Stimulated activated CD4-positive, alpha-beta T cell treated with anti-CD3 and anti-CD28 coated beads, Interleukin-1b, Interleukin-23, amount 100 ng/mL, for 1 hour (primary cell): ENCODE measurements around the gene ANHX.

Source experiments
- DNase-seq, 2 donors: peaks; one replicate each; pipeline ENCODE4 v3.0.0-alpha.2; 2020; ENCODE audit warnings: low read depth in 2 of 2

Gene ANHX

DNA sequence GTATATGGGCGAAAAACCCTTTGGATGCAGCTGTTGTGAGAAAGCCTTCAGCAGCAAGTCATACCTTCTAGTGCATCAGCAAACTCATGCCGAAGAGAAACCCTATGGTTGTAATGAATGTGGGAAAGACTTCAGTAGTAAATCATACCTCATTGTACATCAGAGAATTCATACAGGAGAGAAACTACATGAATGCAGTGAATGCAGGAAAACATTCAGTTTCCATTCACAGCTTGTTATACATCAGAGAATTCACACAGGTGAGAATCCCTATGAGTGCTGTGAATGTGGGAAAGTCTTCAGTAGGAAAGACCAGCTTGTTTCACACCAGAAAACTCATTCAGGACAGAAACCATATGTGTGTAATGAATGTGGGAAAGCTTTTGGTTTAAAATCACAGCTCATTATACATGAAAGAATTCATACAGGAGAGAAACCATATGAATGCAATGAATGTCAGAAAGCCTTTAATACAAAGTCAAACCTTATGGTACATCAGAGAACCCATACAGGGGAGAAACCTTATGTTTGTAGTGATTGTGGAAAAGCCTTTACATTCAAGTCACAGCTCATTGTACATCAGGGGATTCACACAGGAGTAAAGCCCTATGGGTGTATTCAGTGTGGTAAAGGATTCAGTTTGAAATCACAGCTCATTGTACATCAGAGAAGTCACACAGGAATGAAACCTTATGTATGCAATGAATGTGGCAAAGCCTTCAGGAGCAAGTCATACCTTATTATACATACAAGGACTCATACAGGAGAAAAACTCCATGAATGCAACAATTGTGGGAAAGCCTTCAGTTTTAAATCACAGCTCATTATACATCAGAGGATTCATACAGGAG is 33.0 kb downstream of the ANHX start:
- DNase-seq: no peak

GRCh38 chr12:133201888-133202287 is 33.8 kb downstream of the ANHX start:
- no peak for DNase-seq

GRCh38 chr12:133192847-133193246 is 42.8 kb downstream of the ANHX start:
- no peak for DNase-seq

DNA sequence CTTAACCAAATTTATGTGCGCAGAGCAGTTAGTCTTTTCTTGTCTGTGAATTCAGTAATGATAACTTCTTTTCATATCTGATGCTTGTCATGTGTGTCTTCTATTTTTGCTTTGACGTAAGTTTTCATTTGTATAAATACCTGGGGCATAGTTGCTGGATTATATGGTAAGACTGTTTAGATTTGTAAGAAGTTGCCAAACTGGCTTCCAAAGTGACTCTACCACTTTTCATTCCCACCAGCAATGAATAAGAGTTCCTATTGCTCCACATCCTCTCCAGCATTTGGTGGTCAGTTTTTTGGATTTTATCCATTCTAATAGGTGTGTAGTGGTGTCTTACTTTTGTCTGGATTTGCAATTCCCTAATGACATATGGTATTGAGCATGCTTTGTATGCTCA is 45.5 kb downstream of the ANHX start:
- DNase-seq: no peak

GRCh38 chr12:133181238-133181959 is 54.3 kb downstream of the ANHX start, which contains the start of gene ZNF268:
Gene ZNF268 (plus strand): TSS chr12:133181495. CDS start chr12:133181998, 503 bp downstream.
- peak; percentile 61 to 78 for DNase-seq

GRCh38 chr12:133180669-133181068 is 55.0 kb downstream of the ANHX start:
- DNase-seq: no peak

GRCh38 chr12:133174901-133175300 is 60.8 kb downstream of the ANHX start:
- no peak for DNase-seq

- no peak for DNase-seq
Measured at GRCh38 chr12:133172491-133172890, 63.2 kb downstream of the ANHX start.
